ENCODE data around the gene CST6.

CST6 gene

GRCh38 chr11:66047541-66048365 lies 35.9 kb downstream of the CST6 start:
- DNase-seq (ENCODE audit: low spot score): no peak

- no peak for DNase-seq (ENCODE audit: low spot score)
Measured at GRCh38 chr11:66048547-66049323, 36.9 kb downstream of the CST6 start, which contains the start of gene GAL3ST3. GAL3ST3 (minus strand) TSS chr11:66049161; CDS start chr11:66045415, 3,746 bp downstream.

- DNase-seq (ENCODE audit: low spot score): no peak
Measured at GRCh38 chr11:66050581-66051231, 38.9 kb downstream of the CST6 start.

- DNase-seq (ENCODE audit: low spot score): no peak
Measured at GRCh38 chr11:66051371-66051765, 39.6 kb downstream of the CST6 start.

- DNase-seq (ENCODE audit: low spot score): peak; percentile 93
Measured at GRCh38 chr11:66051766-66052663, 40.2 kb downstream of the CST6 start, which contains the start of gene SF3B2. SF3B2 (plus strand) TSS chr11:66052364; CDS start chr11:66052385, 21 bp downstream.

- no peak for DNase-seq (ENCODE audit: low spot score)
Measured at GRCh38 chr11:66052664-66052982, 40.8 kb downstream of the CST6 start.

- DNase-seq (ENCODE audit: low spot score): no peak
Measured at GRCh38 chr11:66055021-66055420, 43.2 kb downstream of the CST6 start.

GRCh38 chr11:66056501-66056900 lies 44.7 kb downstream of the CST6 start:
- no peak for DNase-seq (ENCODE audit: low spot score)

- DNase-seq (ENCODE audit: low spot score): no peak
Measured at GRCh38 chr11:66059966-66060680, 48.3 kb downstream of the CST6 start.

- no peak for DNase-seq (ENCODE audit: low spot score)
Measured at GRCh38 chr11:66061268-66061667, 49.5 kb downstream of the CST6 start.

GRCh38 chr11:66062408-66062807 lies 50.6 kb downstream of the CST6 start:
- DNase-seq (ENCODE audit: low spot score): no peak

Measured in HuH-7.5 (cell line).